Measurements from ENCODE around the gene DGKG. TPM values are rescaled to one million over a fixed set of nuclear protein-coding genes. Genes with fewer than 3 reads are reported as not detected.

The DGKG gene
- total RNA-seq, 1 donor from 2014 or later: 0.04 TPM

- DNase-seq (ENCODE audit: low spot score in 2 of 2, unreplicated experiment in 2 of 2): peak in 1 of 2 experiments; percentile 16
- no peak overlapping the region for H3K4me3 Mint-ChIP-seq
- no peak overlapping the region for H3K27ac Mint-ChIP-seq
- peaks cover 4% of the 10 kb centered on the region for H3K9me3 Mint-ChIP-seq
- no peaks in the 10 kb centered on the region for H3K36me3 Mint-ChIP-seq
- no peaks in the 10 kb centered on the region for H3K27me3 Mint-ChIP-seq (ENCODE audit: low read depth)
- no peaks in the 10 kb centered on the region for H3K4me1 Mint-ChIP-seq
- no peak for TF ChIP-seq CTCF (IDR thresholded peaks at IDR 0.05; ENCODE audit: unreplicated experiment)
Observed at GRCh38 chr3:186176373-186176990, 185.6 kb downstream of the DGKG start.

- no peak for DNase-seq (ENCODE audit: low spot score in 2 of 2, unreplicated experiment in 2 of 2)
- Mint-ChIP-seq H3K4me3 (no peak overlapping the region), H3K27ac (no peak overlapping the region), H3K36me3 (no peaks in the 10 kb centered on the region), H3K27me3 (ENCODE audit: low read depth) (no peaks in the 10 kb centered on the region), H3K9me3 (peaks cover 4% of the 10 kb centered on the region), H3K4me1 (no peaks in the 10 kb centered on the region)
- no peak for TF ChIP-seq CTCF (IDR thresholded peaks at IDR 0.05; ENCODE audit: unreplicated experiment)
Observed at GRCh38 chr3:186173224-186173815, 188.7 kb downstream of the DGKG start.

GRCh38 chr3:186172353-186172752 lies 189.7 kb downstream of the DGKG start:
- DNase-seq (ENCODE audit: low spot score in 2 of 2, unreplicated experiment in 2 of 2): peak in 1 of 2 experiments; percentile 17
- TF ChIP-seq CTCF (IDR thresholded peaks at IDR 0.05; ENCODE audit: unreplicated experiment): no peak
- Mint-ChIP-seq H3K4me3 (no peak overlapping the region), H3K27me3 (ENCODE audit: low read depth) (peaks cover 4% of the 10 kb centered on the region), H3K9me3 (no peaks in the 10 kb centered on the region), H3K27ac (no peak overlapping the region), H3K4me1 (no peaks in the 10 kb centered on the region), H3K36me3 (no peaks in the 10 kb centered on the region)

- Mint-ChIP-seq H3K4me1 (no peaks in the 10 kb centered on the region), H3K36me3 (no peaks in the 10 kb centered on the region), H3K27me3 (ENCODE audit: low read depth) (peaks cover 5% of the 10 kb centered on the region), H3K4me3 (no peak overlapping the region), H3K27ac (no peak overlapping the region), H3K9me3 (no peaks in the 10 kb centered on the region)
- no peak for TF ChIP-seq CTCF (IDR thresholded peaks at IDR 0.05; ENCODE audit: unreplicated experiment)
- no peak for DNase-seq (ENCODE audit: low spot score in 2 of 2, unreplicated experiment in 2 of 2)
Observed at GRCh38 chr3:186171521-186171920, 190.5 kb downstream of the DGKG start.

- no peaks in the 10 kb centered on the region for H3K4me1 Mint-ChIP-seq
- no peak overlapping the region for H3K4me3 Mint-ChIP-seq
- DNase-seq (ENCODE audit: low spot score in 2 of 2, unreplicated experiment in 2 of 2): no peak
- H3K27me3 Mint-ChIP-seq (ENCODE audit: low read depth): peaks cover 10% of the 10 kb centered on the region
- no peaks in the 10 kb centered on the region for H3K9me3 Mint-ChIP-seq
- H3K27ac Mint-ChIP-seq: no peak overlapping the region
- H3K36me3 Mint-ChIP-seq: no peaks in the 10 kb centered on the region
- no peak for TF ChIP-seq CTCF (IDR thresholded peaks at IDR 0.05; ENCODE audit: unreplicated experiment)
Observed at GRCh38 chr3:186170516-186170915, 191.5 kb downstream of the DGKG start.
